Measurements from ENCODE around the gene SPCS2. TPM values are rescaled to one million over a fixed set of nuclear protein-coding genes. Genes with fewer than 3 reads are reported as not detected.

SPCS2 gene
- total RNA-seq, 1 experiment from 2014 or later, result 175 TPM

- POLR2A ChIA-PET (ENCODE audit: unreplicated experiment), result no interaction called here
- H3K4me3 ChIP-seq, result no peak overlapping the region
- no peak overlapping the region for H3K4me2 ChIP-seq
- H3K9me2 ChIP-seq (ENCODE audit: insufficient read depth), result no peaks in the 10 kb centered on the region
- no peak for DNase-seq
- H3K4me1 ChIP-seq (replicated peaks; ENCODE audit: insufficient read depth), result no peaks in the 10 kb centered on the region
- peaks cover 4% of the 10 kb centered on the region; the same call in 1 of the 2 replicates for H3F3A ChIP-seq (ENCODE audit: insufficient read depth, low read depth)
- H3K27me3 ChIP-seq (ENCODE audit: insufficient read depth, low read depth), result no peaks in the 10 kb centered on the region
- H3K9me3 ChIP-seq (ENCODE audit: insufficient read depth, low read depth), result no peaks in the 10 kb centered on the region
- no peaks in the 10 kb centered on the region for H3K79me2 ChIP-seq (ENCODE audit: low read depth)
- H4K20me1 ChIP-seq (ENCODE audit: insufficient read depth), result no peaks in the 10 kb centered on the region
- H3K36me3 ChIP-seq (ENCODE audit: low read depth), result peaks cover 18% of the 10 kb centered on the region; the same call in 1 of the 2 replicates
- no peak overlapping the region for H2AFZ ChIP-seq
- no peak overlapping the region for H3K27ac ChIP-seq
- BruUV-seq (replicated peaks), result no TSS peak
- no peak for TF ChIP-seq CTCF (conservative IDR thresholded peaks at IDR 0.05)
- TF ChIP-seq EZH2 (IDR thresholded peaks at IDR 0.05; ENCODE audit: low read depth), result no peak
- CTCF ChIA-PET, result no interaction called here
- intact Hi-C loops (cut with micrococcal nuclease; ENCODE audit: unreplicated experiment), result no loop called here
These were observed 15.3 kb upstream of the SPCS2 start for GRCh38 chr11:74933765-74934164.

- POLR2A ChIA-PET (ENCODE audit: unreplicated experiment), result no interaction called here
- CTCF ChIA-PET, result interaction anchor here (0.6 kb wide), 2 partner anchors 149 to 325 kb away, joined by 3 read pairs; no protein-coding TSS in a partner anchor
- H3K4me1 ChIP-seq (replicated peaks; ENCODE audit: insufficient read depth), result no peaks in the 10 kb centered on the region
- H2AFZ ChIP-seq, result no peak overlapping the region
- intact Hi-C loops (cut with micrococcal nuclease; ENCODE audit: unreplicated experiment), result no loop called here
- no peaks in the 10 kb centered on the region for H3K27me3 ChIP-seq (ENCODE audit: insufficient read depth, low read depth)
- H3K4me2 ChIP-seq, result no peak overlapping the region
- BruUV-seq (replicated peaks), result no TSS peak
- no peak for DNase-seq
- no peaks in the 10 kb centered on the region for H3K79me2 ChIP-seq (ENCODE audit: low read depth)
- H3K4me3 ChIP-seq, result no peak overlapping the region
- H3K9me3 ChIP-seq (ENCODE audit: insufficient read depth, low read depth), result no peaks in the 10 kb centered on the region
- peaks cover 1% of the 10 kb centered on the region; the same call in 1 of the 2 replicates for H3F3A ChIP-seq (ENCODE audit: insufficient read depth, low read depth)
- TF ChIP-seq CTCF (conservative IDR thresholded peaks at IDR 0.05) (no peak), EZH2 (IDR thresholded peaks at IDR 0.05; ENCODE audit: low read depth) (no peak)
- no peak overlapping the region for H3K27ac ChIP-seq
- H4K20me1 ChIP-seq (ENCODE audit: insufficient read depth), result no peaks in the 10 kb centered on the region
- peaks cover 17% of the 10 kb centered on the region; the same call in 1 of the 2 replicates for H3K36me3 ChIP-seq (ENCODE audit: low read depth)
- no peaks in the 10 kb centered on the region for H3K9me2 ChIP-seq (ENCODE audit: insufficient read depth)
These were observed 13.8 kb upstream of the SPCS2 start for GRCh38 chr11:74935285-74935684.

GRCh38 chr11:74936087-74936486 lies 13.0 kb upstream of the SPCS2 start:
- H3K9me3 ChIP-seq (ENCODE audit: insufficient read depth, low read depth), result no peaks in the 10 kb centered on the region
- H3F3A ChIP-seq (ENCODE audit: insufficient read depth, low read depth), result no peaks in the 10 kb centered on the region
- TF ChIP-seq EZH2 (IDR thresholded peaks at IDR 0.05; ENCODE audit: low read depth) (no peak), CTCF (conservative IDR thresholded peaks at IDR 0.05) (no peak)
- POLR2A ChIA-PET (ENCODE audit: unreplicated experiment), result no interaction called here
- BruUV-seq (replicated peaks), result no TSS peak
- no peaks in the 10 kb centered on the region for H4K20me1 ChIP-seq (ENCODE audit: insufficient read depth)
- intact Hi-C loops (cut with micrococcal nuclease; ENCODE audit: unreplicated experiment), result no loop called here
- H3K4me2 ChIP-seq, result no peak overlapping the region
- no peak for DNase-seq
- no peaks in the 10 kb centered on the region for H3K9me2 ChIP-seq (ENCODE audit: insufficient read depth)
- H3K79me2 ChIP-seq (ENCODE audit: low read depth), result no peaks in the 10 kb centered on the region
- no peak overlapping the region for H3K27ac ChIP-seq
- CTCF ChIA-PET, result interaction anchor here (0.6 kb wide), 1 partner anchor 325 kb away, joined by 3 read pairs; no protein-coding TSS in a partner anchor
- peaks cover 17% of the 10 kb centered on the region; the same call in 1 of the 2 replicates for H3K36me3 ChIP-seq (ENCODE audit: low read depth)
- no peak overlapping the region for H2AFZ ChIP-seq
- no peak overlapping the region for H3K4me3 ChIP-seq
- H3K27me3 ChIP-seq (ENCODE audit: insufficient read depth, low read depth), result no peaks in the 10 kb centered on the region
- no peaks in the 10 kb centered on the region for H3K4me1 ChIP-seq (replicated peaks; ENCODE audit: insufficient read depth)
